PC-9 (cell line): Measurements from ENCODE around the gene ITGAX. TPM values are rescaled to one million over a fixed set of nuclear protein-coding genes. Genes with fewer than 3 reads are reported as not detected.

Experiments
- BruUV-seq: library from RNA; stranded (reverse); fragments of 400-500 nt; replicated peaks from 2 replicates; lab custom pipeline; 2021; lab: Mats Ljungman, UMichigan
- CTCF ChIA-PET: fragments of 300-600 bp; sonication (Branson Sonifier 250); formaldehyde crosslinking; loops from one replicate; lab custom pipeline; 2022; ENCODE audit warnings: antibody characterized with exemption; lab: Charles Lee
- POLR2A ChIA-PET: fragments of 300-600 bp; sonication (Branson Sonifier 250); formaldehyde crosslinking; loops from one replicate; lab custom pipeline; 2022; ENCODE audit warnings: antibody characterized with exemption; ENCODE audit not compliant: unreplicated experiment; lab: Charles Lee
- DNase-seq, 2 experiments: peaks; one replicate each; pipeline versions ENCODE4 v3.0.0 to v3.0.0-alpha.2; 2015 to 2022; ENCODE audit warnings: mixed read lengths in 1 of 2
- H2AFZ ChIP-seq: fragments of 200-600 bp; sonication (generic); 2 replicates; pipeline ENCODE4 v1.8.1; 2017; ENCODE audit warnings: antibody characterized with exemption
- H3F3A ChIP-seq: fragments of 200-600 bp; sonication (generic); 2 replicates; pipeline ENCODE4 v1.8.1; 2017; ENCODE audit warnings: antibody characterized with exemption, mild to moderate bottlenecking, low read depth; ENCODE audit not compliant: insufficient read depth
- H3K27ac ChIP-seq: fragments of 200-600 bp; sonication (generic); 2 replicates; pipeline ENCODE4 v1.6.1; 2016; ENCODE audit warnings: mixed run types
- H3K27me3 ChIP-seq: fragments of 200-600 bp; sonication (generic); 2 replicates; pipeline ENCODE4 v1.6.1; 2016; ENCODE audit warnings: low read depth, mixed run types; ENCODE audit not compliant: insufficient read depth
- H3K36me3 ChIP-seq: fragments of 200-600 bp; sonication (generic); 2 replicates; pipeline ENCODE4 v1.6.1; 2016; ENCODE audit warnings: low read depth, mixed run types
- H3K4me1 ChIP-seq: fragments of 200-600 bp; sonication (generic); replicated peaks from 2 replicates; pipeline ENCODE4 v1.6.1; 2016; ENCODE audit warnings: mixed run types; ENCODE audit not compliant: insufficient read depth
- H3K4me2 ChIP-seq: fragments of 200-600 bp; sonication (generic); 2 replicates; pipeline ENCODE4 v1.6.1; 2017; ENCODE audit warnings: mixed run types
- H3K4me3 ChIP-seq: fragments of 200-600 bp; sonication (generic); 2 replicates; pipeline ENCODE4 v1.6.1; 2016; ENCODE audit warnings: mixed run types
- H3K79me2 ChIP-seq: fragments of 200-600 bp; sonication (generic); 2 replicates; pipeline ENCODE4 v1.6.1; 2017; ENCODE audit warnings: low read depth, mixed run types
- H3K9me2 ChIP-seq: fragments of 200-600 bp; sonication (generic); 2 replicates; pipeline ENCODE4 v1.8.1; 2017; ENCODE audit warnings: mild to moderate bottlenecking; ENCODE audit not compliant: insufficient read depth
- H3K9me3 ChIP-seq: fragments of 200-600 bp; sonication (generic); 2 replicates; pipeline ENCODE4 v1.8.1; 2016; ENCODE audit warnings: low read depth; ENCODE audit not compliant: insufficient read depth
- H4K20me1 ChIP-seq: fragments of 200-600 bp; sonication (generic); 2 replicates; pipeline ENCODE4 v1.8.1; 2017; ENCODE audit not compliant: insufficient read depth
- CTCF ChIP-seq: fragments of 200-600 bp; sonication (generic); conservative IDR thresholded peaks from 2 replicates; pipeline ENCODE4 v1.6.1; 2017; ENCODE audit warnings: mixed run types, antibody characterized with exemption, mild to moderate bottlenecking, moderate library complexity
- EZH2 ChIP-seq: fragments of 200-600 bp; sonication (generic); IDR thresholded peaks from 2 replicates; pipeline ENCODE4 v1.8.0; 2017; ENCODE audit warnings: antibody characterized with exemption, low read depth
- intact Hi-C: fragments of 100-400 bp; cut with micrococcal nuclease; formaldehyde crosslinking; loops from one replicate; pipeline ENCODE4 v1.10.0; 2022; ENCODE audit not compliant: unreplicated experiment
- total RNA-seq: library from RNA; stranded (reverse); gene quantifications from 2 replicates; pipeline ENCODE4 v1.2.3, GENCODE V29; 2021

Gene ITGAX
- total RNA-seq, 1 experiment from 2014 or later, result 1.1 TPM

DNA sequence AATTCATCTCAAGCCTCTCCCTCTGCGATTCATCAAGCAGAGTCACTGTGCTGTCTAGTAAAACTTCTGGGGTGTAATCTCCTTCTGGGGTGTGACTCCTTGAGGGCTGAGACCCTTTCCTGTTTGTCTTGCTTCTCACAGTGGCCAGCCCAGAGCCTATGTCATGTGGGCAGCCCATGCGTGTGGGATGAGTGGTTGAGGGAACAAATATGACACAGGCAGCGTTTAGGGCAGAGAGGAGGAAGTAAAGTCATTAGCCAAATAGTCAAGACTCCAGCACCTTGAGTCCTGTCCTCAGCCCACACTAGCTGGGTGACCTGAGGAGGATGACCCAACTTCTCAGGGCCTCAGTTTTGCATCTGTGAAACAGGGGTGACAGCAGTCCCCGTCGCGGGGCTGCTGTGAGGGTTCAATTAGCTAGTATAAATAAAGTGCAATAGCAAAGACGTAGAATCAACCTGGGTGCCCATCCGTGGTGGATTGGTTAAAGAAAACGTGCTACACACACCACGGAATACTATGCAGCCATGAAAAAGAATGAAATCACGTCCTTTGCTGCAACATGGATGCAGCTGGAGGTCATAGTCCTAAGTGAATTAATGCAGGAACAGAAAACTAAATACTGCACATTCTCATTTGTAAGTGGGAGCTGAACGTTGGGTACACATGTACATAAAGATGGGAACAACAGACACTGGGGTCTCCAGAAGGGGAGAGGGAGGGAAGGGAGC, 4.5 kb upstream of the ITGAX start:
- Histone ChIP-seq H3K4me1 (peaks cover 8% of the 10 kb centered on the region; the same call in 1 of the 2 replicates), H3K9me2 (no peaks in the 10 kb centered on the region), H4K20me1 (no peaks in the 10 kb centered on the region), H3F3A (0 out of 2 replicates have a peak, but pooled peaks cover 5% of the 10 kb centered on the region), H3K79me2 (no peaks in the 10 kb centered on the region), H3K9me3 (no peaks in the 10 kb centered on the region), H3K27ac (no peak overlapping the region), H3K4me3 (no peak overlapping the region), H3K27me3 (peaks cover 32% of the 10 kb centered on the region), H3K36me3 (no peaks in the 10 kb centered on the region), H2AFZ (no peak overlapping the region), H3K4me2 (no peak overlapping the region)
- DNase-seq, result no peak
- ChIA-PET POLR2A (no interaction called here), CTCF (no interaction called here)
- TF ChIP-seq CTCF (no peak), EZH2 (no peak)
- intact Hi-C loops, result no loop called here
- BruUV-seq, result no TSS peak

GRCh38 chr16:31351246-31351941, 3.6 kb upstream of the ITGAX start:
- no peak overlapping the region for H3K27ac ChIP-seq
- no peak overlapping the region for H2AFZ ChIP-seq
- no TSS peak for BruUV-seq
- no peaks in the 10 kb centered on the region for H3K9me3 ChIP-seq
- H4K20me1 ChIP-seq, result no peaks in the 10 kb centered on the region
- H3K27me3 ChIP-seq, result peaks cover 24% of the 10 kb centered on the region
- ChIA-PET CTCF (no interaction called here), POLR2A (interaction anchor here (0.6 kb wide), 1 partner anchor 164 kb away, joined by 4 read pairs; no protein-coding TSS in a partner anchor)
- H3K4me2 ChIP-seq, result no peak overlapping the region
- no peak overlapping the region for H3K4me3 ChIP-seq
- H3K79me2 ChIP-seq, result no peaks in the 10 kb centered on the region
- 0 out of 2 replicates have a peak, but pooled peaks cover 5% of the 10 kb centered on the region for H3F3A ChIP-seq
- no peak for DNase-seq
- no peaks in the 10 kb centered on the region for H3K9me2 ChIP-seq
- H3K36me3 ChIP-seq, result no peaks in the 10 kb centered on the region
- H3K4me1 ChIP-seq, result peaks cover 8% of the 10 kb centered on the region; the same call in 1 of the 2 replicates
- no peak for TF ChIP-seq EZH2
- no peak for TF ChIP-seq CTCF
- intact Hi-C loops, result no loop called here

DNA sequence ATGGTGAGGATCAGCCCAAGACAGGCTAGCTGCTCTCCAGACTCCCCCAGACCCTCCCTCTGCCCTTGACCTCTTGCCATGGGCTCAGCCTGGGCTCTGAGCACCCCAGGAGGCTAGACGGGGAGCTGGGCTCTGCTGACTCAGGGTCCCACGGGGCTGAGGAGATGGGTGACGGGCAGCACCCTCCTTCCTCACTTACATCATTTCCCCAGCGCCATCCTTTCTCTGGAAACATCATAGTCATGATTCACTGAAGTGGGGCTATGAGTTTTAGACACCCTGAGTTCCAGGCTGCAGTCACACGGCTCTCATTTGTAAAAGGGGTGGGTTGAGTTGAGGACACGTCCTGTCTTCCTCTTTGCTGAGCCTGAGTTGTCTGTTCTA, 3.0 kb upstream of the ITGAX start:
- H3K79me2 ChIP-seq, result no peaks in the 10 kb centered on the region
- no peaks in the 10 kb centered on the region for H4K20me1 ChIP-seq
- no peak overlapping the region for H3K4me2 ChIP-seq
- no peaks in the 10 kb centered on the region for H3K9me3 ChIP-seq
- H3F3A ChIP-seq, result 0 out of 2 replicates have a peak, but pooled peaks cover 5% of the 10 kb centered on the region
- no peaks in the 10 kb centered on the region for H3K9me2 ChIP-seq
- no peak overlapping the region for H3K4me3 ChIP-seq
- peaks cover 8% of the 10 kb centered on the region; the same call in 1 of the 2 replicates for H3K4me1 ChIP-seq
- ChIA-PET CTCF (no interaction called here), POLR2A (interaction anchor here (0.6 kb wide), 1 partner anchor 165 kb away, joined by 4 read pairs; no protein-coding TSS in a partner anchor)
- no peak overlapping the region for H2AFZ ChIP-seq
- H3K27me3 ChIP-seq, result peaks cover 19% of the 10 kb centered on the region
- no peak overlapping the region for H3K27ac ChIP-seq
- H3K36me3 ChIP-seq, result no peaks in the 10 kb centered on the region
- no TSS peak for BruUV-seq
- intact Hi-C loops, result loop anchor here (1.0 kb wide), 1 partner anchor 31 kb away; no protein-coding TSS in a partner anchor
- TF ChIP-seq EZH2 (no peak), CTCF (no peak)
- no peak for DNase-seq
